ENCODE results near the gene WDCP. TPM values are rescaled to one million over a fixed set of nuclear protein-coding genes. Genes with fewer than 3 reads are reported as not detected.

Gene WDCP
- total RNA-seq, 6 experiments from 2014 or later = 4.3 to 8.7 (median 5.5) TPM

GRCh38 chr2:24086241-24086640 lies 39.0 kb upstream of the WDCP start:
- ATAC-seq (no peak), DNase-seq (no peak)
- H3K36me3 ChIP-seq = no peaks in the 10 kb centered on the region
- intact Hi-C loops (cut with DNase I) = no loop called here
- TF ChIP-seq POLR2A (IDR thresholded peaks at IDR 0.05) = no peak
- TF ChIP-seq, protein P1, sequence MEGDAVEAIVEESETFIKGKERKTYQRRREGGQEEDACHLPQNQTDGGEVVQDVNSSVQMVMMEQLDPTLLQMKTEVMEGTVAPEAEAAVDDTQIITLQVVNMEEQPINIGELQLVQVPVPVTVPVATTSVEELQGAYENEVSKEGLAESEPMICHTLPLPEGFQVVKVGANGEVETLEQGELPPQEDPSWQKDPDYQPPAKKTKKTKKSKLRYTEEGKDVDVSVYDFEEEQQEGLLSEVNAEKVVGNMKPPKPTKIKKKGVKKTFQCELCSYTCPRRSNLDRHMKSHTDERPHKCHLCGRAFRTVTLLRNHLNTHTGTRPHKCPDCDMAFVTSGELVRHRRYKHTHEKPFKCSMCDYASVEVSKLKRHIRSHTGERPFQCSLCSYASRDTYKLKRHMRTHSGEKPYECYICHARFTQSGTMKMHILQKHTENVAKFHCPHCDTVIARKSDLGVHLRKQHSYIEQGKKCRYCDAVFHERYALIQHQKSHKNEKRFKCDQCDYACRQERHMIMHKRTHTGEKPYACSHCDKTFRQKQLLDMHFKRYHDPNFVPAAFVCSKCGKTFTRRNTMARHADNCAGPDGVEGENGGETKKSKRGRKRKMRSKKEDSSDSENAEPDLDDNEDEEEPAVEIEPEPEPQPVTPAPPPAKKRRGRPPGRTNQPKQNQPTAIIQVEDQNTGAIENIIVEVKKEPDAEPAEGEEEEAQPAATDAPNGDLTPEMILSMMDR (IDR thresholded peaks at IDR 0.05) = no peak
- 67% methylated on average over 1 of the region's 1 CpG for WGBS (ENCODE audit: insufficient coverage, low coverage, low lambda C conversion rate, missing lambda C conversion rate)
- H3K27ac ChIP-seq = no peak overlapping the region
- peaks cover 0 to 8% (median 0%) of the 10 kb centered on the region in 4 donors for H3K4me1 ChIP-seq
- H3K4me3 ChIP-seq = no peak overlapping the region
- no peaks in the 10 kb centered on the region for H3K9me3 ChIP-seq
- H3K27me3 ChIP-seq = no peaks in the 10 kb centered on the region

- Histone ChIP-seq H3K4me1 (peaks cover 0 to 8% (median 0%) of the 10 kb centered on the region in 4 donors), H3K4me3 (peak overlapping the region; percentile 59 to 70 (median 63)), H3K36me3 (no peaks in the 10 kb centered on the region), H3K27me3 (no peaks in the 10 kb centered on the region), H3K9me3 (no peaks in the 10 kb centered on the region), H3K27ac (peak overlapping the region; percentile 52 to 81 (median 72))
- intact Hi-C loops (cut with DNase I) = no loop called here
- no peak for ATAC-seq
- TF ChIP-seq, protein P1 (IDR thresholded peaks at IDR 0.05) = no peak
- no peak for TF ChIP-seq POLR2A (IDR thresholded peaks at IDR 0.05)
- DNase-seq = no peak
- WGBS (ENCODE audit: insufficient coverage, low coverage, low lambda C conversion rate, missing lambda C conversion rate) = 15% methylated on average over 7 of the region's 11 CpGs
These were observed 38.0 kb upstream of the WDCP start for GRCh38 chr2:24085200-24085489.

- Histone ChIP-seq H3K36me3 (no peaks in the 10 kb centered on the region), H3K27ac (peak within 1 kb of the TSS; percentile 52 to 81 (median 72)), H3K27me3 (no peaks in the 10 kb centered on the region), H3K9me3 (no peaks in the 10 kb centered on the region), H3K4me3 (peak within 1 kb of the TSS; percentile 59 to 70 (median 63)), H3K4me1 (peaks cover 0 to 8% (median 0%) of the 10 kb centered on the region in 4 donors)
- peak; percentile 91 to 97 (median 96) for ATAC-seq
- intact Hi-C loops (cut with DNase I) = no loop called here
- 0% methylated on average over 8 of the region's 44 CpGs for whole genome bisulfite sequencing (ENCODE audit: insufficient coverage, low coverage, low lambda C conversion rate, missing lambda C conversion rate)
- DNase-seq = peak; percentile 94 to 95 (median 94)
- TF ChIP-seq, protein P1 (IDR thresholded peaks at IDR 0.05) = peak; percentile 97 to 98 (median 98)
- peak; percentile 82 for TF ChIP-seq POLR2A (IDR thresholded peaks at IDR 0.05)
These were observed 37.4 kb upstream of the WDCP start, which contains the start of gene TP53I3 for GRCh38 chr2:24084386-24085199. Gene TP53I3, minus strand, starts transcription at chr2:24084834. Its CDS starts 508 bp downstream, at chr2:24084326.

DNA sequence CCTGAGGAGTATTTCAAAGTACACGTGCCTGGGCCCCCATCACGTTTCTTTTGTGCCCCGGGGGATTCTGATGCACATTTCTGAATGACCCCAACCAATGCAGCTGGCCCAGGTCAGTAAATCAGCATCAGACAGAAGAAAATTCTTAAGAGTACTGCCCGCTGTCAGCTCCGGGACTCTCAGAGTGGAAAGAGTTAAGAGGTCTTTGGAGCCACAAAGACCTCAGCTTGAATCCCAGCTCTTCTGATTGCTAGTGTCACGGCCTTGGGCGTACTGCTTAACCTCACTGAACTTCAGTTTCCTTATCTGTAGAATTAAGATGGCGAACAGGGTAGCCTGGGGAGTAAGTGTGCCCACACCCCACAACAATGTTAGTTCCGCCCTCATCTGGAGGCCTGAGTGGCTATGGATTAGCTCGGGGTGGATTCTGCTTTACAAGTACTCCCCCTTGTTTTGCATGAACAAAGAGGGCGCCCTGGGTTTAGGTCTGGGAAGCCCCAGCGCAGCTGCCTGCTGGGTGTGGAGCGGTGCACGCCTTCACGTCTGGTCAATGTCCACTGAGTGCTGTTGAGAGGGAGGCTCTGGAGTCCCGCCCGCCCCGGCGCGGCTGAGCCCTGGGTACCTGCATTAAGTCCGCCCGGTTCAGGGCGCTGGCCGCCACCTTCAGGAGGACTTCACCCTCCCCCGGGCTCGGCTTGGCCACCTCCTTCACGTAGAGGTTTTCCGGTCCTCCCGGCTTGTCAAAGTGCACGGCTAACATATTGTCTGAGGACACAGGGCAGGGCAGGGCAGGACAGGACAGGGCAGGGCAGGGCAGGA lies 36.6 kb upstream of the WDCP start:
- WGBS (ENCODE audit: insufficient coverage, low coverage, low lambda C conversion rate, missing lambda C conversion rate) = 10% methylated on average over 15 of the region's 30 CpGs
- peak; percentile 80 to 86 (median 84) for ATAC-seq
- TF ChIP-seq POLR2A (IDR thresholded peaks at IDR 0.05) = no peak
- TF ChIP-seq, protein P1 (IDR thresholded peaks at IDR 0.05) = no peak
- Histone ChIP-seq H3K4me1 (peaks cover 0 to 8% (median 0%) of the 10 kb centered on the region in 4 donors), H3K36me3 (no peaks in the 10 kb centered on the region), H3K9me3 (no peaks in the 10 kb centered on the region), H3K27me3 (no peaks in the 10 kb centered on the region), H3K4me3 (peak overlapping the region; percentile 59 to 70 (median 63)), H3K27ac (peak overlapping the region; percentile 52 to 81 (median 72))
- intact Hi-C loops (cut with DNase I) = no loop called here
- DNase-seq = peak in 1 of 3 donors; percentile 83

Measured in right lobe of liver (tissue), 6 donors.